Stimulated activated CD4-positive, alpha-beta T cell treated with anti-CD3 and anti-CD28 coated beads, Interleukin-2, amount 100 ng/mL, for 48 hours (primary cell): Measurements from ENCODE around the gene ACAD11.
"Not testable (repeated sequence)": the region's sequence is repeated elsewhere in the genome, so short reads cannot be mapped to it uniquely, and the experiment has no call there.

ENCODE experiments used
- DNase-seq, 2 donors: peaks; one replicate each; pipeline ENCODE4 v3.0.0-alpha.2; 2020

ACAD11 gene

GRCh38 chr3:132643366-132643765 lies 16.2 kb downstream of the ACAD11 start:
- DNase-seq = no peak

- DNase-seq = no peak
Measured at GRCh38 chr3:132642539-132642847, 17.1 kb downstream of the ACAD11 start.

GRCh38 chr3:132641837-132642538 lies 17.6 kb downstream of the ACAD11 start:
- no peak for DNase-seq

GRCh38 chr3:132641427-132641826 lies 18.2 kb downstream of the ACAD11 start:
- DNase-seq = not testable (repeated sequence)

GRCh38 chr3:132638706-132639105 lies 20.9 kb downstream of the ACAD11 start:
- no peak for DNase-seq

GRCh38 chr3:132637590-132637989 lies 22.0 kb downstream of the ACAD11 start:
- no peak for DNase-seq

GRCh38 chr3:132635052-132635451 lies 24.6 kb downstream of the ACAD11 start:
- DNase-seq = no peak

- no peak for DNase-seq
Measured at GRCh38 chr3:132630612-132631011, 29.0 kb downstream of the ACAD11 start.

GRCh38 chr3:132629928-132630327 lies 29.7 kb downstream of the ACAD11 start:
- DNase-seq = no peak

- no peak for DNase-seq
Measured at GRCh38 chr3:132628157-132628556, 31.5 kb downstream of the ACAD11 start.

- DNase-seq = no peak
Measured at GRCh38 chr3:132626955-132627354, 32.7 kb downstream of the ACAD11 start.

- DNase-seq = no peak
Measured at GRCh38 chr3:132625613-132626012, 34.0 kb downstream of the ACAD11 start.

- no peak for DNase-seq
Measured at GRCh38 chr3:132624790-132625189, 34.8 kb downstream of the ACAD11 start.

- DNase-seq = no peak
Measured at GRCh38 chr3:132623646-132624045, 36.0 kb downstream of the ACAD11 start.

GRCh38 chr3:132622761-132623160 lies 36.8 kb downstream of the ACAD11 start:
- DNase-seq = no peak

- DNase-seq = no peak
Measured at GRCh38 chr3:132622148-132622547, 37.5 kb downstream of the ACAD11 start.

- no peak for DNase-seq
Measured at GRCh38 chr3:132616780-132617179, 42.8 kb downstream of the ACAD11 start.

- DNase-seq = no peak
Measured at GRCh38 chr3:132615881-132616280, 43.7 kb downstream of the ACAD11 start.

GRCh38 chr3:132615301-132615700 lies 44.3 kb downstream of the ACAD11 start:
- DNase-seq = not testable (repeated sequence)

- not testable (repeated sequence) for DNase-seq
Measured at GRCh38 chr3:132606620-132607019, 53.0 kb downstream of the ACAD11 start.

GRCh38 chr3:132606085-132606484 lies 53.5 kb downstream of the ACAD11 start:
- DNase-seq = no peak

- no peak for DNase-seq
Measured at GRCh38 chr3:132605374-132605792, 54.2 kb downstream of the ACAD11 start.

- DNase-seq = not testable (repeated sequence)
Measured at GRCh38 chr3:132600614-132601013, 59.0 kb downstream of the ACAD11 start.

GRCh38 chr3:132598181-132598580 lies 61.4 kb downstream of the ACAD11 start:
- no peak for DNase-seq

- DNase-seq = no peak
Measured at GRCh38 chr3:132597660-132598059, 61.9 kb downstream of the ACAD11 start.
